ENCODE measurements around the gene TPD52L3.

The TPD52L3 gene

GRCh38 chr9:6328103-6328502 lies at the start of gene TPD52L3:
TSS of gene TPD52L3 (plus strand) at chr9:6328375. CDS start at chr9:6328596, 221 bp downstream.
- no peak for DNase-seq

GRCh38 chr9:6301858-6302257 lies 26.3 kb upstream of the TPD52L3 start:
- DNase-seq: no peak

DNA sequence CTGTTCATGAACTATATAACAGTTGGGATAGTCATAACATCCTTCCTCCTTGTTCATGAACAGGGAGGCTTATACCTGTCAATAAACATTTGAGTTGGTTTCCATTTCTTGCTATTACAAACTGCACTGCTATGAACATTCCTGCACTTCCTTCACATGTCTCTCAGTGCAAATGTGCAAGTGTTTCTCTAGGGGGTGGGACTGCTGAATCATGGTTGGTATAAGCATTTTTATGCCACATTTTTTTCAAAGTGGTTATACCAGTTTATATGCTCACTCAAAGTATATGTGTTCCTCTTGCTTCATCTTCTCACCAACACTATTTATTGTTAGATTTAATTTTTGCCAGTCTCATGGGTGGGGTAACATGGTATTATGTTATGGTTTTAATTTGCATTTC lies 25.8 kb upstream of the TPD52L3 start:
- no peak for DNase-seq

GRCh38 chr9:6304232-6304631 lies 23.9 kb upstream of the TPD52L3 start:
- DNase-seq: no peak

DNA sequence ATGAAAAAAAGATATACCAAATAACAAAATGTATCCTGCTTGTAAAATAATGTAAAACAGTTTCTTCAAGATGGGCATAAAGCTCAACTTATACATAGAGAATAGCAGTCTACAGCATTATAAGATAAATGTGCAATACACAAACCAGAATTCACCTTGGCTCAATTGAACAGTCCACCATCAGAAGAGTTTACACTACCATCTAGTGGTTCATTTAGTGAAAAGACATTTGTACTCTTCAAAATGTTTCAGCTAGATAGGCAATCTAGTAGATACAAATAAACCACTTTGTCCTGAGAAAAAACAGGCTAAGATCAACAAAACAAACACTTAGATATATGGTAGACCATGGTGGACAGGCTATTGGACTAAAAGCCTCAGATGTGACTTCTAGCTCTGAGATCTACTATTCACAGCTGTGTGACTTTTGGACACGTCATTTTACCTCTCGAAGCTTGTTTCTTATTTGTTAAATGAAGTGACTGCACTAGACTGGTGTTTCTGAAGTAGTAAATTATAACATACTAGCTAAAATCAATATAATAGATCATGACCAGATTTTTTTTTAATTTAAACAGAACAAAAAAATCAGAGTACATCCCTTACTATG lies 22.1 kb upstream of the TPD52L3 start:
- peak in 1 of 2 donors; percentile 22 for DNase-seq

DNA sequence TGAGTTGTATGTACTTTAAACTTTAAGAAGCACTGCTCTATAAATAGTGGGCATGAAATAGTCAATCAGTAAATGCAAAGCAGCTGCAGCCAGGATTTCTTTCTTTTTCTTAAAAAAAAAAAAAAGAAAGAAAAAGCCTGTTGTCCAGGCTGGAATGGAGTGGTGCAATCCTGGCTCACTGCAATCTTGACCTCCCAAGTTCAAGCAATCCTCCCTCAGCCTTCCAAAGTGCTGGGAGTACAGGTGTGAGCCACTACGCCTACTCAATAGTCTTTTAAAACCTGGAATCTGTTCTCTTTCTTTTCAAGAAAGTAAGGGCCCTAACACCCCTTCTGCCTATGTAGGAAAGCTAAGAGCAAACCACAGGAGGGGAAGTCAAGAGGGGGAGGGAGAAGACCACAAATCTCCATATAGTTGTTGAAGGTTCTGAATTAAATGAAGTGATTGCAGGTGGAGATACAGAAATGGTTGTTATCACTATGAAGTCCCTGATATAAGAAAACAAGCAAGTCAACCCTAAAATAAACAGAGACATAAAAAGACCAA lies 20.6 kb upstream of the TPD52L3 start:
- DNase-seq: no peak

- DNase-seq: no peak
Measured at GRCh38 chr9:6330958-6331634, 2.9 kb downstream of the TPD52L3 start.

DNA sequence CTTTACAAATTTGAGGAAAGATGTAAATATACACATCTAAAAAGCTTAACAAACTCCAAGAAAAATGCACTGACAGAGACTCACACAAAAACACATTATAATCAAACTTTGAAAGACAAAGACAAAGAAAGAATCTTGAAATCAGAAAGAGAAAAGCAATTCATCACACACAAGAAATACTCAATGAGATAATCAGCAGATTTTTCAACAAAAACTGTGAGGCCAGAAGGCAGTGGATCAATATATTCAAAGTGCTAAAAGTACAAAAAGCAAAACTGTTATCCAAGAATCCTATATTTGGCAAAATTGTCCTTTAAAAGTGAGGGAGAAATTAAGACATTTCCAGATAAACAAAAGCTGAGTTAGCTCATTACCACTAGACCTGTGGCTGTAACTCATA lies 6.1 kb downstream of the TPD52L3 start:
- DNase-seq: no peak

DNA sequence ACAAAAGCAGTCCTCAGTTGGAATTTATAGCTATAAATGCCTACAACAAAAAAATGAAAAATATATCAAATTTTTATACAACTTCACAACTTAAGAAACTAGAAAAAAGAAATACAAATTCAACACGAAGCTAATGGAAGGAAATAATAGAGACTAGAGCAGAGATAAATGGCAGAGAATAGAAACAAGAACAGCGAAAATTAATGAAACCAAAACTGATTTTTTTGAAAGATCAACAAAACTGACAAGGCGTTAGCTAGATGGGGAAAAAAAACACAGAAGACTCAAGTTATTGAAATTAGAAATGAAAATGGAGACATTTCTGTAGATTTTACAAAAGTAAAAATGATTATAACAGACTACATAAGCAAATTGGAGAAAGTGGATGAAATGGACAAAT lies 20.6 kb downstream of the TPD52L3 start:
- DNase-seq: no peak

DNA sequence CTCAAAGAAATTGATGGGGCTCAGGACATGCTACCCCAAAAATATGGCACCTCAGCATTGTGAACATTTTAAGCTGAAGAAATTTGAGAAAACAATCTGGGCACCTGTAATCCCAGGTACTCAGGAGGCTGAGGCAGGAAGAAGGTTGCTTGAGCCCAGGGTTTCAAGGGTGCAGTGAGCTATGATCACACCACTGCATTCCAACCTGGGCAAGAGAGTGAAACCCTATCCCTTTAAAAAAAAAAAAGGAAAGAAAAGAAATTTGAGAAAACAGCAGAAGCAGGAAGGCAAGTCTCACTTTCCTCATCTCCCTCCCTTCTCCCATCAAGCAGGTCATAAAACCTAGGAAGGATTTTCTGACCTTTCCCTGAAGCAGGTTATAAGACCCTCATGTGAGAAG lies 23.6 kb downstream of the TPD52L3 start:
- DNase-seq: no peak

GRCh38 chr9:6354072-6354686 lies 26.0 kb downstream of the TPD52L3 start:
- DNase-seq: peak; percentile 40 to 73

- DNase-seq: no peak
Measured at GRCh38 chr9:6355728-6356127, 27.6 kb downstream of the TPD52L3 start.

GRCh38 chr9:6356441-6356840 lies 28.3 kb downstream of the TPD52L3 start:
- DNase-seq: no peak

DNA sequence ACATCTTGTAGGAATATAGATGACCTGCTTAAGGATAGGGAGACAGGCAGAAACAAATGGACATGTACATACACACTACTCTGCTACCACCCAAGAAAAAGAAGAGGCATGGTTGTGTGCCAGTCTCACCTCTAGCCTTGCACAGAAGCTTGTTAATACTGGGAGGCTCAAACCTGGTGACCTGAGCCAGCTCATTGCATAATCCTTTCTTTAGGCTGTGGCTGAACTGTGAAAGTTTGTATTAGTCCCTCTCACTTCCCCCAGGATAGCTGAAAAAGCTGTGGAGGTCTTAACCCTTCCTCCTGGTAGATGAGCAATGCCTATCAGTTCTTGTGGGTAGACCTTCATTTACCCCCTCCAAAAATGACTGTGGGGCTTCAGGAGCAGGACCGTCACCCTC lies 28.7 kb downstream of the TPD52L3 start:
- DNase-seq: no peak

- DNase-seq: no peak
Measured at GRCh38 chr9:6367128-6367890, 39.1 kb downstream of the TPD52L3 start.

DNA sequence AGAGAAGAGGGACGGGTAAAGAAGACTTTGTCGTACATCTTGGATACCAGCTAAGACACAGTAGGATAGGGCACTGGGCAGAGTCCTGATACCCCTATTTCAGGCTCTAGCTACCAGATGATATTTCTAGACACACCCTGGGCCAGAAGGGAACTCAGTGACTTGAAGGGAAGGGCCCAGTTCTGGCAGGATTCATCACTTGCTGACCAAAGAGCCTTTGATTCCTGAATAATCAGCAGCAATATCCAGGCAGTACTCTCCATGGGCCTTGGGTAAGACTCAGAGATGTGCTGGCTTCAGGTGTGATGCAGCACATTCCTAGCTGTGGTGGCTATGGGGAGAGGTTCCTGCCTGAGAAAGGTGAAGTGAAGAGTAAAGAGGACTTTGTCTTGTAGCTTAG lies 40.7 kb downstream of the TPD52L3 start:
- no peak for DNase-seq

All from CD4-positive, alpha-beta T cell treated with Interleukin-4 for 1 hour (primary cell).